CD4-positive, alpha-beta T cell treated with Interleukin-6 for 4 hours (primary cell): ENCODE results near the gene SLC46A1.

ENCODE experiments used
- DNase-seq: peaks from one replicate; pipeline ENCODE4 v3.0.0-alpha.2; 2020; ENCODE audit warnings: mixed read lengths

The SLC46A1 gene

GRCh38 chr17:28379814-28380801 lies 25.9 kb downstream of the SLC46A1 start:
- DNase-seq: no peak

- no peak for DNase-seq
Measured at GRCh38 chr17:28372945-28373274, 33.1 kb downstream of the SLC46A1 start.

- DNase-seq: peak; percentile 41
Measured at GRCh38 chr17:28372203-28372944, 33.6 kb downstream of the SLC46A1 start.

GRCh38 chr17:28371245-28372202 lies 34.5 kb downstream of the SLC46A1 start, which contains the start of gene SARM1:
SARM1 (plus strand) TSS chr17:28371694; CDS start chr17:28372033, 339 bp downstream.
- peak; percentile 92 for DNase-seq

- DNase-seq: no peak
Measured at GRCh38 chr17:28370744-28371103, 35.3 kb downstream of the SLC46A1 start.

- DNase-seq: no peak
Measured at GRCh38 chr17:28370035-28370743, 35.8 kb downstream of the SLC46A1 start, which contains the start of gene VTN. VTN (minus strand) TSS chr17:28370307; CDS start chr17:28370203, 104 bp downstream.

- DNase-seq: peak; percentile 14
Measured at GRCh38 chr17:28369684-28370034, 36.4 kb downstream of the SLC46A1 start.

- no peak for DNase-seq
Measured at GRCh38 chr17:28368915-28369683, 36.9 kb downstream of the SLC46A1 start.

- no peak for DNase-seq
Measured at GRCh38 chr17:28368306-28368831, 37.6 kb downstream of the SLC46A1 start.

GRCh38 chr17:28367641-28368305 lies 38.2 kb downstream of the SLC46A1 start:
- DNase-seq: no peak

GRCh38 chr17:28366605-28367004 lies 39.4 kb downstream of the SLC46A1 start:
- DNase-seq: no peak

- no peak for DNase-seq
Measured at GRCh38 chr17:28365487-28365886, 40.5 kb downstream of the SLC46A1 start.

GRCh38 chr17:28364665-28365363 lies 41.2 kb downstream of the SLC46A1 start, which contains the start of gene SEBOX:
SEBOX (minus strand) TSS chr17:28365199; CDS start chr17:28365151, 48 bp downstream.
- DNase-seq: no peak

GRCh38 chr17:28363776-28364650 lies 42.0 kb downstream of the SLC46A1 start:
- no peak for DNase-seq

- no peak for DNase-seq
Measured at GRCh38 chr17:28363186-28363585, 42.8 kb downstream of the SLC46A1 start.

- no peak for DNase-seq
Measured at GRCh38 chr17:28357901-28358197, 48.2 kb downstream of the SLC46A1 start.

GRCh38 chr17:28357061-28357900 lies 48.7 kb downstream of the SLC46A1 start, which contains the start of gene POLDIP2:
POLDIP2 (minus strand) TSS chr17:28357527; CDS start chr17:28357448, 79 bp downstream.
- DNase-seq: peak; percentile 95

- DNase-seq: no peak
Measured at GRCh38 chr17:28350271-28350670, 55.7 kb downstream of the SLC46A1 start.
